Activated T-cell treated with anti-CD3 and anti-CD28 coated beads, Interleukin-2, amount 50 U/mL, for 72 hours (primary cell): ENCODE data around the gene CIB4. TPM values are rescaled to one million over a fixed set of nuclear protein-coding genes. Genes with fewer than 3 reads are reported as not detected.

ENCODE experiments used
- ATAC-seq, 2 donors: fragments of 150-1000 bp; cut with Tn5 transposase; replicated peaks in 1 of 2; 2 replicates each; pipeline ENCODE4 v1.10.0; 2021; ENCODE audit warnings: moderate library complexity in 2 of 2, mild to moderate bottlenecking in 1 of 2
- DNase-seq, 2 donors: peaks; one replicate each; pipeline ENCODE4 v3.0.0; 2021 to 2022; ENCODE audit warnings: mixed read lengths in 1 of 2
- H3K27ac Mint-ChIP-seq: one replicate; pipeline ENCODE4 v1.8.0; 2022; ENCODE audit warnings: mild to moderate bottlenecking, moderate library complexity, mixed read lengths
- H3K27me3 Mint-ChIP-seq: one replicate; pipeline ENCODE4 v1.8.0; 2022; ENCODE audit warnings: low read depth, mixed read lengths
- H3K36me3 Mint-ChIP-seq, 2 donors: one replicate each; pipeline ENCODE4 v1.8.0; 2022; ENCODE audit warnings: mixed read lengths in 2 of 2, mild to moderate bottlenecking in 1 of 2; ENCODE audit not compliant: insufficient read depth in 2 of 2
- H3K4me1 Mint-ChIP-seq: one replicate; pipeline ENCODE4 v1.8.0; 2022; ENCODE audit warnings: low read depth, mixed read lengths
- H3K4me3 Mint-ChIP-seq, 2 donors: one replicate each; pipeline ENCODE4 v1.8.0; 2022; ENCODE audit warnings: mild to moderate bottlenecking in 2 of 2, mixed read lengths in 2 of 2, moderate library complexity in 2 of 2
- H3K9me3 Mint-ChIP-seq, 2 donors: one replicate each; pipeline ENCODE4 v1.8.0; 2022; ENCODE audit warnings: mixed read lengths in 2 of 2
- total RNA-seq, 2 donors: library from RNA; stranded (reverse); gene quantifications; one replicate each; pipeline ENCODE4 v1.2.3, GENCODE V29; 2022

CIB4 gene
- total RNA-seq, 2 donors from 2014 or later: not detected

GRCh38 chr2:26598336-26598995 is 42.7 kb downstream of the CIB4 start:
- ATAC-seq (no peak), DNase-seq (no peak)
- no peaks in the 10 kb centered on the region for H3K9me3 Mint-ChIP-seq
- H3K27me3 Mint-ChIP-seq: peaks cover 25% of the 10 kb centered on the region
- H3K36me3 Mint-ChIP-seq: no peaks in the 10 kb centered on the region
- H3K4me1 Mint-ChIP-seq: peaks cover 7% of the 10 kb centered on the region
- H3K4me3 Mint-ChIP-seq: no peak overlapping the region
- H3K27ac Mint-ChIP-seq: no peak overlapping the region

- Mint-ChIP-seq H3K4me3 (no peak overlapping the region), H3K27me3 (peaks cover 34% of the 10 kb centered on the region), H3K27ac (no peak overlapping the region), H3K9me3 (no peaks in the 10 kb centered on the region), H3K36me3 (no peaks in the 10 kb centered on the region), H3K4me1 (peaks cover 14% of the 10 kb centered on the region)
- DNase-seq (no peak), ATAC-seq (no peak)
These were observed 44.0 kb downstream of the CIB4 start for GRCh38 chr2:26597197-26597596.

GRCh38 chr2:26595146-26595545 is 46.0 kb downstream of the CIB4 start:
- H3K9me3 Mint-ChIP-seq: no peaks in the 10 kb centered on the region
- DNase-seq (no peak), ATAC-seq (no peak)
- no peak overlapping the region for H3K4me3 Mint-ChIP-seq
- no peak overlapping the region for H3K27ac Mint-ChIP-seq
- H3K36me3 Mint-ChIP-seq: no peaks in the 10 kb centered on the region
- peaks cover 35% of the 10 kb centered on the region for H3K27me3 Mint-ChIP-seq
- H3K4me1 Mint-ChIP-seq: peaks cover 26% of the 10 kb centered on the region

GRCh38 chr2:26591619-26592505 is 49.3 kb downstream of the CIB4 start:
- Mint-ChIP-seq H3K27me3 (peaks cover 42% of the 10 kb centered on the region), H3K27ac (no peak overlapping the region), H3K36me3 (no peaks in the 10 kb centered on the region), H3K9me3 (no peaks in the 10 kb centered on the region), H3K4me3 (no peak overlapping the region), H3K4me1 (peaks cover 26% of the 10 kb centered on the region)
- ATAC-seq (peak; percentile 77 to 79), DNase-seq (peak in 1 of 2 donors; percentile 13)

GRCh38 chr2:26590980-26591618 is 50.1 kb downstream of the CIB4 start:
- no peaks in the 10 kb centered on the region for H3K9me3 Mint-ChIP-seq
- H3K27ac Mint-ChIP-seq: no peak overlapping the region
- H3K36me3 Mint-ChIP-seq: no peaks in the 10 kb centered on the region
- peaks cover 47% of the 10 kb centered on the region for H3K27me3 Mint-ChIP-seq
- H3K4me1 Mint-ChIP-seq: peaks cover 25% of the 10 kb centered on the region
- DNase-seq (no peak), ATAC-seq (no peak)
- H3K4me3 Mint-ChIP-seq: no peak overlapping the region

- H3K27ac Mint-ChIP-seq: no peak overlapping the region
- ATAC-seq (no peak), DNase-seq (no peak)
- H3K27me3 Mint-ChIP-seq: peaks cover 53% of the 10 kb centered on the region
- no peak overlapping the region for H3K4me3 Mint-ChIP-seq
- H3K4me1 Mint-ChIP-seq: peaks cover 19% of the 10 kb centered on the region
- no peaks in the 10 kb centered on the region for H3K36me3 Mint-ChIP-seq
- H3K9me3 Mint-ChIP-seq: no peaks in the 10 kb centered on the region
These were observed 50.7 kb downstream of the CIB4 start for GRCh38 chr2:26590508-26590907.

GRCh38 chr2:26588576-26588975 is 52.6 kb downstream of the CIB4 start:
- Mint-ChIP-seq H3K27me3 (peaks cover 45% of the 10 kb centered on the region), H3K27ac (no peak overlapping the region), H3K9me3 (no peaks in the 10 kb centered on the region), H3K4me3 (no peak overlapping the region), H3K4me1 (peaks cover 19% of the 10 kb centered on the region), H3K36me3 (no peaks in the 10 kb centered on the region)
- ATAC-seq: no peak
- no peak for DNase-seq

GRCh38 chr2:26587994-26588393 is 53.2 kb downstream of the CIB4 start:
- Mint-ChIP-seq H3K27me3 (peaks cover 43% of the 10 kb centered on the region), H3K9me3 (no peaks in the 10 kb centered on the region), H3K36me3 (no peaks in the 10 kb centered on the region), H3K4me1 (peaks cover 19% of the 10 kb centered on the region), H3K27ac (no peak overlapping the region), H3K4me3 (no peak overlapping the region)
- ATAC-seq (no peak), DNase-seq (no peak)

- Mint-ChIP-seq H3K27me3 (peaks cover 35% of the 10 kb centered on the region), H3K4me3 (no peak overlapping the region), H3K9me3 (no peaks in the 10 kb centered on the region), H3K27ac (no peak overlapping the region), H3K4me1 (peaks cover 1% of the 10 kb centered on the region), H3K36me3 (no peaks in the 10 kb centered on the region)
- no peak for ATAC-seq
- no peak for DNase-seq
These were observed 55.2 kb downstream of the CIB4 start for GRCh38 chr2:26585966-26586365.

- H3K27ac Mint-ChIP-seq: no peak overlapping the region
- H3K9me3 Mint-ChIP-seq: no peaks in the 10 kb centered on the region
- H3K4me1 Mint-ChIP-seq: no peaks in the 10 kb centered on the region
- H3K36me3 Mint-ChIP-seq: no peaks in the 10 kb centered on the region
- DNase-seq: no peak
- ATAC-seq: no peak
- peaks cover 27% of the 10 kb centered on the region for H3K27me3 Mint-ChIP-seq
- no peak overlapping the region for H3K4me3 Mint-ChIP-seq
These were observed 56.1 kb downstream of the CIB4 start for GRCh38 chr2:26585100-26585499.

- no peak overlapping the region for H3K4me3 Mint-ChIP-seq
- H3K36me3 Mint-ChIP-seq: no peaks in the 10 kb centered on the region
- H3K9me3 Mint-ChIP-seq: no peaks in the 10 kb centered on the region
These were observed 56.5 kb downstream of the CIB4 start for GRCh38 chr2:26584656-26585055.

GRCh38 chr2:26584191-26584590 is 57.0 kb downstream of the CIB4 start:
- Mint-ChIP-seq H3K36me3 (no peaks in the 10 kb centered on the region), H3K27me3 (peaks cover 26% of the 10 kb centered on the region), H3K4me1 (no peaks in the 10 kb centered on the region), H3K9me3 (no peaks in the 10 kb centered on the region), H3K27ac (no peak overlapping the region), H3K4me3 (no peak overlapping the region)
- no peak for DNase-seq
- ATAC-seq: no peak

More at GRCh38 chr2:26584656-26585055, 56.5 kb downstream of the CIB4 start:
- Mint-ChIP-seq H3K27me3 (peaks cover 27% of the 10 kb centered on the region), H3K4me1 (no peaks in the 10 kb centered on the region), H3K27ac (no peak overlapping the region)
- ATAC-seq (no peak), DNase-seq (no peak)

GRCh38 chr2:26583381-26583911 is 57.7 kb downstream of the CIB4 start:
- no peaks in the 10 kb centered on the region for H3K4me1 Mint-ChIP-seq
- DNase-seq (no peak), ATAC-seq (no peak)
- no peaks in the 10 kb centered on the region for H3K9me3 Mint-ChIP-seq
- H3K4me3 Mint-ChIP-seq: no peak overlapping the region
- H3K36me3 Mint-ChIP-seq: no peaks in the 10 kb centered on the region
- peaks cover 27% of the 10 kb centered on the region for H3K27me3 Mint-ChIP-seq
- H3K27ac Mint-ChIP-seq: no peak overlapping the region
